GM12878 (cell line): Measurements from ENCODE around the gene SNN. TPM values are rescaled to one million over a fixed set of nuclear protein-coding genes. Genes with fewer than 3 reads are reported as not detected.

Experiments
- ATAC-seq: fragments of 200-7000 bp; cut with Tn5 transposase; 3 replicates; pipeline ENCODE4 v1.9.1; 2020; ENCODE audit warnings: mild to moderate bottlenecking, moderate library complexity
- BruUV-seq: library from RNA; stranded (reverse); fragments of 400-500 nt; replicated peaks from 2 replicates; lab custom pipeline; 2021; lab: Mats Ljungman, UMichigan
- CTCF ChIA-PET: fragments of 300-600 bp; sonication (Branson Sonifier 250); formaldehyde crosslinking; extraction: SDS; loops from one replicate; lab custom pipeline; 2021; ENCODE audit warnings: inconsistent platforms; lab: Yijun Ruan, JAX
- POLR2A ChIA-PET: fragments of 350-600 bp; formaldehyde crosslinking; extraction: SDS; loops from one replicate; lab custom pipeline; 2021; ENCODE audit warnings: inconsistent platforms; lab: Charles Lee
- RAD21 ChIA-PET: fragments of 300-600 bp; sonication (Branson Sonifier 250); formaldehyde crosslinking; loops from one replicate; lab custom pipeline; 2023; ENCODE audit warnings: antibody characterized with exemption; ENCODE audit not compliant: unreplicated experiment; lab: Charles Lee
- SMC1A ChIA-PET: fragments of 300-600 bp; sonication (Branson Sonifier 250); formaldehyde crosslinking; loops from one replicate; lab custom pipeline; 2023; ENCODE audit not compliant: unreplicated experiment, uncharacterized antibody; lab: Charles Lee
- DNase-seq: peaks from one replicate; pipeline ENCODE4 v3.0.0-alpha.2; 2011; ENCODE audit warnings: low read depth, low spot score
- FAIRE-seq: peaks from 3 replicates; lab custom pipeline; 2011; peaks lifted over from hg19 to GRCh38; lab: Jason Lieb, UNC
- H2AFZ ChIP-seq: 2 replicates; pipeline ENCODE4 v1.6.0; 2011; ENCODE audit warnings: low read depth, low read length, control low read depth; ENCODE audit not compliant: control insufficient read depth
- H3K27ac ChIP-seq: 2 replicates; pipeline ENCODE4 v1.5.1; 2011; ENCODE audit warnings: control low read depth; ENCODE audit not compliant: control insufficient read depth, insufficient read depth
- H3K27me3 ChIP-seq, 2 experiments: replicated peaks in 1 of 2; 2 replicates each; pipeline versions ENCODE4 v1.6.0 to v1.6.1; 2011; ENCODE audit warnings: low read length in 1 of 2; ENCODE audit not compliant: control insufficient read depth in 2 of 2, insufficient read depth in 2 of 2
- H3K36me3 ChIP-seq, 2 experiments: 2 replicates each; pipeline ENCODE4 v1.5.1; 2011; ENCODE audit warnings: low read length in 1 of 2; ENCODE audit not compliant: control insufficient read depth in 2 of 2, insufficient read depth in 2 of 2
- H3K4me1 ChIP-seq: 2 replicates; pipeline ENCODE4 v1.6.1; 2011; ENCODE audit warnings: mild to moderate bottlenecking, low read length, moderate library complexity, mixed read lengths; ENCODE audit not compliant: control insufficient read depth, insufficient read depth
- H3K4me2 ChIP-seq: 2 replicates; pipeline ENCODE4 v1.6.0; 2011; ENCODE audit warnings: control low read depth; ENCODE audit not compliant: control insufficient read depth, insufficient read depth
- H3K4me3 ChIP-seq: fragments of 200-600 bp; sonication (generic); 2 replicates; pipeline ENCODE4 v1.5.1; 2016
- H3K79me2 ChIP-seq: 2 replicates; pipeline ENCODE4 v1.6.0; 2011; ENCODE audit warnings: low read length; ENCODE audit not compliant: control insufficient read depth, insufficient read depth
- H3K9ac ChIP-seq: 2 replicates; pipeline ENCODE4 v1.8.0; 2011; ENCODE audit warnings: low read length, control low read depth, mixed read lengths; ENCODE audit not compliant: control insufficient read depth, insufficient read depth
- H3K9me3 ChIP-seq: replicated peaks from 3 replicates; pipeline ENCODE4 v1.5.1; 2011; ENCODE audit warnings: mild to moderate bottlenecking, low read length; ENCODE audit not compliant: control insufficient read depth, insufficient read depth
- H4K20me1 ChIP-seq: 2 replicates; pipeline ENCODE4 v1.6.0; 2011; ENCODE audit not compliant: control insufficient read depth, insufficient read depth
- CBFB ChIP-seq: IDR thresholded peaks from 2 replicates; pipeline ENCODE4 v1.6.1; 2016; ENCODE audit warnings: antibody characterized with exemption, low read depth
- CHD1 ChIP-seq: IDR thresholded peaks from 2 replicates; pipeline ENCODE4 v1.6.1; 2012; ENCODE audit warnings: low read depth, low read length, improper control_type of control experiment
- CHD2 ChIP-seq: IDR thresholded peaks from 2 replicates; pipeline ENCODE4 v1.6.1; 2011; ENCODE audit warnings: low read depth, low read length, improper control_type of control experiment, borderline replicate concordance
- GATAD2B ChIP-seq: fragments of 450-650 bp; conservative IDR thresholded peaks from 2 replicates; pipeline ENCODE4 v1.6.1; 2017; ENCODE audit warnings: low read depth, mild to moderate bottlenecking, moderate library complexity
- HDAC2 ChIP-seq: fragments of 200-600 bp; sonication (generic); IDR thresholded peaks from 2 replicates; pipeline ENCODE4 v1.6.1; 2017
- HDGF ChIP-seq: fragments of 450-650 bp; IDR thresholded peaks from 2 replicates; pipeline ENCODE4 v1.6.1; 2016; ENCODE audit warnings: antibody characterized with exemption
- IKZF1 ChIP-seq: fragments of 450-650 bp; conservative IDR thresholded peaks from 2 replicates; pipeline ENCODE4 v1.6.1; 2017; ENCODE audit warnings: antibody characterized with exemption, mild to moderate bottlenecking
- IKZF2 ChIP-seq, 2 experiments: fragments of 450-650 bp; IDR thresholded peaks; 2 replicates each; pipeline ENCODE4 v1.6.1; 2017; ENCODE audit warnings: mild to moderate bottlenecking in 2 of 2, moderate library complexity in 2 of 2
- JUNB ChIP-seq: IDR thresholded peaks from 2 replicates; pipeline ENCODE4 v1.6.1; 2016; ENCODE audit warnings: antibody characterized with exemption, mild to moderate bottlenecking
- MEF2B ChIP-seq: fragments of 450-650 bp; IDR thresholded peaks from 2 replicates; pipeline ENCODE4 v1.6.1; 2018; ENCODE audit warnings: mild to moderate bottlenecking, moderate library complexity; ENCODE audit not compliant: partially characterized antibody, poor library complexity, severe bottlenecking
- MTA3 ChIP-seq: IDR thresholded peaks from 2 replicates; pipeline ENCODE4 v1.6.1; 2012; ENCODE audit warnings: low read length, inconsistent platforms, borderline replicate concordance
- NBN ChIP-seq: fragments of 450-650 bp; IDR thresholded peaks from 2 replicates; pipeline ENCODE4 v1.6.1; 2016
- NFYA ChIP-seq: IDR thresholded peaks from 2 replicates; pipeline ENCODE4 v1.6.1; 2011; ENCODE audit warnings: low read depth, mild to moderate bottlenecking, low read length, improper control_type of control experiment, borderline replicate concordance
- NFYB ChIP-seq: IDR thresholded peaks from 2 replicates; pipeline ENCODE4 v1.6.1; 2011; ENCODE audit warnings: low read depth, mild to moderate bottlenecking, low read length, improper control_type of control experiment, moderate library complexity; ENCODE audit not compliant: insufficient read depth
- NR2F1 ChIP-seq: fragments of 450-650 bp; conservative IDR thresholded peaks from 2 replicates; pipeline ENCODE4 v1.6.1; 2017; ENCODE audit warnings: mild to moderate bottlenecking
- POU2F2 ChIP-seq: IDR thresholded peaks from 3 replicates; pipeline ENCODE4 v1.6.1; 2011; ENCODE audit warnings: low read depth, mild to moderate bottlenecking, low read length, borderline replicate concordance
- SREBF2 ChIP-seq: IDR thresholded peaks from 2 replicates; pipeline ENCODE4 v1.6.1; 2012; ENCODE audit warnings: mild to moderate bottlenecking, low read length
- STAT1 ChIP-seq: fragments of 450-650 bp; conservative IDR thresholded peaks from 2 replicates; pipeline ENCODE4 v1.6.1; 2014; ENCODE audit warnings: antibody characterized with exemption, mild to moderate bottlenecking
- SUZ12 ChIP-seq: fragments of 200-600 bp; sonication (generic); IDR thresholded peaks from one replicate; pipeline ENCODE4 v1.6.1; 2018; ENCODE audit warnings: antibody characterized with exemption, mild to moderate bottlenecking; ENCODE audit not compliant: unreplicated experiment
- YBX1 ChIP-seq: fragments of 450-650 bp; IDR thresholded peaks from 2 replicates; pipeline ENCODE4 v1.6.1; 2016; ENCODE audit warnings: antibody characterized with exemption
- WGBS: methylation state at CpG from one replicate; pipeline ENCODE4 v1.1.6; 2016; ENCODE audit warnings: low lambda C conversion rate; ENCODE audit not compliant: insufficient replicate concordance, insufficient coverage; ENCODE audit errors: missing lambda C conversion rate; 5-methylcytosine and 5-hydroxymethylcytosine counted together
- in situ Hi-C: fragments of 300-500 bp; cut with MboI; formaldehyde crosslinking; loops from 9 replicates; pipeline ENCODE4 v1.14.3; 2018; ENCODE audit warnings: mixed read lengths
- intact Hi-C: fragments of 100-400 bp; cut with micrococcal nuclease; formaldehyde crosslinking; loops from one replicate; pipeline ENCODE4 v1.14.2; 2022; ENCODE audit not compliant: unreplicated experiment
- polyA plus RNA-seq, 11 experiments: library from polyadenylated mRNA; depleted of rRNA in 4 of 11; unstranded in 6 of 11; stranded (reverse) in 5 of 11; fragments of >200 nt; fragmentation: Nextera tagmentation in 4 of 11; fragmentation: Illumina TruSeq in 1 of 11; extraction: Ambion mirVana in 4 of 11; extraction: Trizol in 1 of 11; gene quantifications; 1 replicate in 1 of 11; 2 replicates in 10 of 11; pipeline versions ENCODE4 v1.2.1 to v1.2.3, GENCODE V29; 2011 to 2016; ENCODE audit warnings: inconsistent platforms in 2 of 11, missing spikeins in 2 of 11, low read depth in 1 of 11
- total RNA-seq, 4 experiments: library from RNA; depleted of rRNA in 3 of 4; stranded (reverse); fragments of >200 nt in 3 of 4; fragmentation: Illumina TruSeq in 1 of 4; extraction: Trizol in 1 of 4; gene quantifications; 2 replicates each; pipeline versions ENCODE4 v1.2.1 to v1.2.3, GENCODE V29; 2013 to 2021

The SNN gene
- total and polyA plus RNA-seq, 10 of the 15 experiments (the other 5 are each of a cell fraction or from before 2014, with no cell fraction given) = 2.2 to 43.4 (median 27.8) TPM

- no peak for ATAC-seq
- no TSS peak for BruUV-seq
- Histone ChIP-seq H3K79me2 (no peaks in the 10 kb centered on the region), H3K4me2 (no peak overlapping the region), H3K27ac (no peak overlapping the region), H3K36me3 (no peaks in the 10 kb centered on the region), H3K27me3 (no peaks in the 10 kb centered on the region; a peak in 1 of 4 replicates), H3K4me1 (no peaks in the 10 kb centered on the region), H3K9ac (no peak overlapping the region), H3K9me3 (no peaks in the 10 kb centered on the region; the same call in 2 of the 3 replicates), H3K4me3 (no peak overlapping the region), H4K20me1 (no peaks in the 10 kb centered on the region), H2AFZ (no peak overlapping the region)
- 67% methylated on average over 10 of the region's 10 CpGs for WGBS
- in situ Hi-C loops (no loop called here), intact Hi-C loops (no loop called here)
- no peak for DNase-seq
- POLR2A ChIA-PET = interaction anchor here (0.6 to 1.1 kb wide), 2 partner anchors 58 to 103 kb away, joined by 4 to 5 read pairs; no protein-coding TSS in a partner anchor
- SMC1A ChIA-PET = interaction anchor here (0.9 to 4.7 kb wide), 5 partner anchors 48 to 227 kb away, joined by 3 to 25 read pairs (median 4); no protein-coding TSS in a partner anchor
- CTCF ChIA-PET = interaction anchor here (0.6 to 1.3 kb wide), 5 partner anchors 8 to 227 kb away, joined by 3 to 5 read pairs (median 3); no protein-coding TSS in a partner anchor
- TF ChIP-seq MTA3 (no peak), NBN (no peak), NFYB (no peak), HDGF (no peak), SREBF2 (no peak), NR2F1 (no peak), POU2F2 (no peak), JUNB (no peak), HDAC2 (no peak), CHD1 (no peak), GATAD2B (no peak), CHD2 (no peak), IKZF1 (no peak), SUZ12 (no peak), STAT1 (no peak), YBX1 (no peak), NFYA (no peak), IKZF2 (IDR thresholded peaks at IDR 0.05) (no peak), CBFB (no peak), MEF2B (no peak)
- no peak for FAIRE-seq
- RAD21 ChIA-PET = interaction anchor here (1.6 to 3.2 kb wide), 2 partner anchors 53 to 103 kb away, joined by 7 to 15 read pairs; no protein-coding TSS in a partner anchor
Measured at GRCh38 chr16:11635113-11635652, 33.1 kb upstream of the SNN start.
